Fibroblast of lung (primary cell): ENCODE results near the gene EEFSEC. TPM values are rescaled to one million over a fixed set of nuclear protein-coding genes. Genes with fewer than 3 reads are reported as not detected.

Source experiments
- DNase-seq, 2 donors: peaks; one replicate each; pipeline versions ENCODE4 v3.0.0 to v3.0.0-alpha.2; 2010; ENCODE audit warnings: low read depth in 2 of 2
- H2AFZ ChIP-seq: 2 replicates; pipeline ENCODE4 v1.5.1; 2012; ENCODE audit warnings: low read length, control low read depth, inconsistent platforms
- H3K27ac ChIP-seq: 2 replicates; pipeline ENCODE4 v1.5.1; 2011; ENCODE audit warnings: low read length, control low read depth; ENCODE audit not compliant: insufficient read depth
- H3K27me3 ChIP-seq: 2 replicates; pipeline ENCODE4 v1.5.1; 2011; ENCODE audit warnings: mild to moderate bottlenecking, low read length; ENCODE audit not compliant: control insufficient read depth, insufficient read depth
- H3K36me3 ChIP-seq: 2 replicates; pipeline ENCODE4 v1.5.1; 2011; ENCODE audit warnings: low read length; ENCODE audit not compliant: control insufficient read depth, insufficient read depth
- H3K4me1 ChIP-seq: 2 replicates; pipeline ENCODE4 v1.5.1; 2011; ENCODE audit warnings: low read length; ENCODE audit not compliant: control insufficient read depth, insufficient read depth; ENCODE audit errors: extremely low read depth
- H3K4me2 ChIP-seq: 2 replicates; pipeline ENCODE4 v1.5.1; 2011; ENCODE audit warnings: low read length, control low read depth; ENCODE audit not compliant: insufficient read depth; ENCODE audit errors: extremely low read depth
- H3K4me3 ChIP-seq, 4 experiments: fragments of 200-600 bp in 1 of 4; sonication (generic) in 1 of 4; replicated peaks in 1 of 4; 2 replicates each; pipeline ENCODE4 v1.5.1; 2011 to 2016; ENCODE audit warnings: low read length in 4 of 4, low read depth in 3 of 4, mild to moderate bottlenecking in 3 of 4, control low read depth in 2 of 4, inconsistent platforms in 1 of 4, mixed read lengths in 1 of 4; ENCODE audit not compliant: insufficient read depth in 1 of 4; ENCODE audit errors: control extremely low read depth in 1 of 4
- H3K79me2 ChIP-seq: 2 replicates; pipeline ENCODE4 v1.5.1; 2012; ENCODE audit warnings: mild to moderate bottlenecking, low read length, inconsistent platforms; ENCODE audit not compliant: control insufficient read depth, insufficient read depth
- H3K9ac ChIP-seq: 2 replicates; pipeline ENCODE4 v1.5.1; 2011; ENCODE audit warnings: mild to moderate bottlenecking, low read length, control low read depth; ENCODE audit not compliant: insufficient read depth
- H3K9me3 ChIP-seq: 2 replicates; pipeline ENCODE4 v1.5.1; 2012; ENCODE audit warnings: low read depth, low read length; ENCODE audit not compliant: control insufficient read depth, insufficient read depth
- H4K20me1 ChIP-seq: 2 replicates; pipeline ENCODE4 v1.5.1; 2011; ENCODE audit warnings: low read length; ENCODE audit not compliant: control insufficient read depth, insufficient read depth; ENCODE audit errors: extremely low read depth
- EZH2 ChIP-seq: IDR thresholded peaks from 2 replicates; pipeline ENCODE4 v1.5.1; 2012; ENCODE audit warnings: low read length, control low read depth, mild to moderate bottlenecking; ENCODE audit errors: missing control alignments
- polyA plus RNA-seq, 2 donors: library from polyadenylated mRNA; depleted of rRNA in 1 of 2; stranded (reverse) in 1 of 2; unstranded in 1 of 2; fragments of >200 nt; gene quantifications; 2 replicates each; pipeline ENCODE4 v1.2.1, GENCODE V29; 2011 to 2012; ENCODE audit warnings: missing spikeins in 1 of 2
- total RNA-seq: library from RNA; depleted of rRNA; stranded (reverse); fragments of >200 nt; gene quantifications from 2 replicates; pipeline ENCODE4 v1.2.1, GENCODE V29; 2014
- TF ChIP-seq, protein P1 (sequence below), 2 donors: IDR thresholded peaks in 1 of 2; conservative IDR thresholded peaks in 1 of 2; 1 replicate in 1 of 2; 2 replicates in 1 of 2; pipeline ENCODE4 v1.5.1; 2011 to 2012; ENCODE audit warnings: low read length in 2 of 2, control low read depth in 1 of 2, inconsistent platforms in 1 of 2, low read depth in 1 of 2, mild to moderate bottlenecking in 1 of 2

The EEFSEC gene
- total and polyA plus RNA-seq, 2 donors (not counting 1 experiment from before 2014, with no cell fraction given), result 2.6 to 5.0 TPM

DNA sequence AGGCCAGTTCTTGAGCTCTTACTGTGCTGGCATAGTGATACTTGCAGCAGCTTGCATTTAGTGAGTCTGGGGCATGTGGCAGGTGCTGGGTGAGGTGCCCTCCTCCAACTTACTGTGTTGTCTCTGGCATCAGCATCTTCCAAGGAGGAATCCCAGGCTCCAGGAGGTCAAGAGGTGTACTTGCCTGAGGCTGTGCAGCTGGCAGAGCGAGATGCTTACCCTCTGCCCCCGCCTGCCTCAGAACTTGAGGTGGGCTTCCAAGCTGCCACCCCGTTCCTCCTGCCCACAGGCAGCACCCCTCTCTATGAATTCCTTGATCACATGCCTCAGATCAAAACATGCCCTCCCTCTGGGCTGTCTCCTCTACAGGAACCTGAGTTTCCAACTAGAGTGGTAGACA is 86.0 kb downstream of the EEFSEC start:
- no peak overlapping the region for H3K4me3 ChIP-seq
- H4K20me1 ChIP-seq, result no peaks in the 10 kb centered on the region
- H3K4me1 ChIP-seq, result peaks cover 4% of the 10 kb centered on the region
- no peak overlapping the region for H3K9ac ChIP-seq
- H3K36me3 ChIP-seq, result no peaks in the 10 kb centered on the region
- TF ChIP-seq, protein P1, sequence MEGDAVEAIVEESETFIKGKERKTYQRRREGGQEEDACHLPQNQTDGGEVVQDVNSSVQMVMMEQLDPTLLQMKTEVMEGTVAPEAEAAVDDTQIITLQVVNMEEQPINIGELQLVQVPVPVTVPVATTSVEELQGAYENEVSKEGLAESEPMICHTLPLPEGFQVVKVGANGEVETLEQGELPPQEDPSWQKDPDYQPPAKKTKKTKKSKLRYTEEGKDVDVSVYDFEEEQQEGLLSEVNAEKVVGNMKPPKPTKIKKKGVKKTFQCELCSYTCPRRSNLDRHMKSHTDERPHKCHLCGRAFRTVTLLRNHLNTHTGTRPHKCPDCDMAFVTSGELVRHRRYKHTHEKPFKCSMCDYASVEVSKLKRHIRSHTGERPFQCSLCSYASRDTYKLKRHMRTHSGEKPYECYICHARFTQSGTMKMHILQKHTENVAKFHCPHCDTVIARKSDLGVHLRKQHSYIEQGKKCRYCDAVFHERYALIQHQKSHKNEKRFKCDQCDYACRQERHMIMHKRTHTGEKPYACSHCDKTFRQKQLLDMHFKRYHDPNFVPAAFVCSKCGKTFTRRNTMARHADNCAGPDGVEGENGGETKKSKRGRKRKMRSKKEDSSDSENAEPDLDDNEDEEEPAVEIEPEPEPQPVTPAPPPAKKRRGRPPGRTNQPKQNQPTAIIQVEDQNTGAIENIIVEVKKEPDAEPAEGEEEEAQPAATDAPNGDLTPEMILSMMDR (conservative IDR thresholded peaks at IDR 0.05 in 1 of 2, IDR thresholded peaks at IDR 0.05 in 1 of 2; ENCODE audit: low read depth in 1 of 2, low read length in 2 of 2), result no peak
- TF ChIP-seq EZH2, result no peak
- no peaks in the 10 kb centered on the region for H3K9me3 ChIP-seq
- no peaks in the 10 kb centered on the region for H3K79me2 ChIP-seq
- H3K27me3 ChIP-seq, result no peaks in the 10 kb centered on the region
- H3K27ac ChIP-seq, result no peak overlapping the region
- no peak for DNase-seq
- no peak overlapping the region for H2AFZ ChIP-seq
- no peak overlapping the region for H3K4me2 ChIP-seq

DNA sequence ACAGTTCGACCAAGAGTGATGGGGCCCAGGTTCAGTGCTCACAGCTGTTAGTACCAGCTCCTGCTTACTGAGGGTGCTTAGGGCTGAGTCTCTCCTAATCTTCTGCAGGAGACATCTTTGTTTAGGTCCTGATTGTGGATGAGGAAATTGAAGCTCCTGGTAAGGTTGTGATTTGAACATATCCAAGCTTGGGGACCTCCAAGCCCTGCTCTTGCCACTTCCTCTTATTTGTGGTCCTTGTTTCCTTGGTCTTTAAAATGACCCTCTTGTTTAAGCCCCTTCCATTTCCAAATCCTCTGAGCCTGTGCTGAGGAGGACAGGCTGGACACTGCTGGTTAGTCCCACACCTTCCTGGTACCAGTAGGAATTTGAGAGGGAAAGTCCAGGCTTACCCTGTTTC is 87.0 kb downstream of the EEFSEC start:
- no peak overlapping the region for H3K4me2 ChIP-seq
- TF ChIP-seq, protein P1 (conservative IDR thresholded peaks at IDR 0.05 in 1 of 2, IDR thresholded peaks at IDR 0.05 in 1 of 2; ENCODE audit: low read depth in 1 of 2, low read length in 2 of 2), result no peak
- no peak for TF ChIP-seq EZH2
- no peak overlapping the region for H3K9ac ChIP-seq
- H4K20me1 ChIP-seq, result no peaks in the 10 kb centered on the region
- no peak overlapping the region for H3K4me3 ChIP-seq
- H3K27me3 ChIP-seq, result no peaks in the 10 kb centered on the region
- no peaks in the 10 kb centered on the region for H3K36me3 ChIP-seq
- no peak overlapping the region for H3K27ac ChIP-seq
- no peaks in the 10 kb centered on the region for H3K79me2 ChIP-seq
- H3K4me1 ChIP-seq, result peaks cover 4% of the 10 kb centered on the region
- no peak overlapping the region for H2AFZ ChIP-seq
- H3K9me3 ChIP-seq, result no peaks in the 10 kb centered on the region
- DNase-seq, result no peak

DNA sequence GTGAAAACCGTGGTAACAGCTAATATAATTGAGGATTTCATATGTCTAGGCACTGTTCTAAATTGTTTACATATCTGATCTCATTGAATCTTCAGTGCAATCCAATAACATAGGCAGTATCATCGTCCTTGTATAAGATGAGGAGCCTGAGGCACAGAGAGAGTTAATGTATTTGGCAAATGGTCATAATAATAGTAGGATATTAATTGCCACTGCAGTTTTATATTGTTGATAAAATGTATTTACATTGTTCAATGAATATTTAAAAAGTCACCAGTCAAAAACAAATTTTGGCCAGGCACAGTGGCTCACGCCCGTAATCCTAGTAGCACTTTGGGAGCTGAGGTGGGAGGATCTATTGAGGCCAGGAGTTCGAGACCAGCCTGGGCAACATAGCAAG is 88.5 kb downstream of the EEFSEC start:
- Histone ChIP-seq H2AFZ (no peak overlapping the region), H3K36me3 (no peaks in the 10 kb centered on the region), H4K20me1 (no peaks in the 10 kb centered on the region), H3K9ac (no peak overlapping the region), H3K4me2 (no peak overlapping the region), H3K27me3 (no peaks in the 10 kb centered on the region), H3K4me1 (peaks cover 4% of the 10 kb centered on the region), H3K9me3 (no peaks in the 10 kb centered on the region), H3K79me2 (no peaks in the 10 kb centered on the region), H3K4me3 (no peak overlapping the region), H3K27ac (no peak overlapping the region)
- no peak for TF ChIP-seq EZH2
- TF ChIP-seq, protein P1 (conservative IDR thresholded peaks at IDR 0.05 in 1 of 2, IDR thresholded peaks at IDR 0.05 in 1 of 2; ENCODE audit: low read depth in 1 of 2, low read length in 2 of 2), result no peak
- DNase-seq, result no peak
